H54 (cell line): Measurements from ENCODE around the gene MYL6B.

Source experiments
- DNase-seq: peaks from one replicate; pipeline ENCODE4 v3.0.0; 2011; ENCODE audit warnings: low spot score, mixed read lengths; ENCODE audit not compliant: insufficient read length
- FAIRE-seq: peaks from 3 replicates; lab custom pipeline; 2011; peaks lifted over from hg19 to GRCh38; lab: Jason Lieb, UNC
- POLR2A ChIP-seq: IDR thresholded peaks from 2 replicates; pipeline ENCODE4 v1.6.1; 2011; ENCODE audit warnings: low read depth, mild to moderate bottlenecking, low read length

MYL6B gene

GRCh38 chr12:56117778-56118687 is 34.4 kb upstream of the MYL6B start, which contains the start of gene ZC3H10:
ZC3H10 (plus strand) TSS chr12:56118266; CDS start chr12:56120563, 2,297 bp downstream.
- peak; percentile 96 for FAIRE-seq
- DNase-seq: peak; percentile 76
- peak; percentile 97 for TF ChIP-seq POLR2A

GRCh38 chr12:56118688-56119357 is 33.6 kb upstream of the MYL6B start:
- DNase-seq (no peak), FAIRE-seq (no peak)
- no peak for TF ChIP-seq POLR2A

GRCh38 chr12:56119361-56119796 is 33.0 kb upstream of the MYL6B start:
- TF ChIP-seq POLR2A: no peak
- no peak for FAIRE-seq
- peak; percentile 61 for DNase-seq

- no peak for TF ChIP-seq POLR2A
- no peak for DNase-seq
- FAIRE-seq: no peak
Observed at GRCh38 chr12:56120158-56120846, 32.1 kb upstream of the MYL6B start.

GRCh38 chr12:56121204-56121870 is 31.1 kb upstream of the MYL6B start:
- FAIRE-seq: no peak
- TF ChIP-seq POLR2A: no peak
- no peak for DNase-seq

- no peak for TF ChIP-seq POLR2A
- no peak for DNase-seq
- FAIRE-seq: no peak
Observed at GRCh38 chr12:56122637-56123036, 29.8 kb upstream of the MYL6B start.

- DNase-seq (no peak), FAIRE-seq (no peak)
Observed at GRCh38 chr12:56124133-56124532, 28.3 kb upstream of the MYL6B start.

GRCh38 chr12:56126732-56127239 is 25.6 kb upstream of the MYL6B start:
- FAIRE-seq: no peak
- DNase-seq: no peak
- no peak for TF ChIP-seq POLR2A

More at GRCh38 chr12:56124133-56124532, 28.3 kb upstream of the MYL6B start:
- TF ChIP-seq POLR2A: no peak

- DNase-seq: no peak
- no peak for FAIRE-seq
Observed at GRCh38 chr12:56127485-56127887, 24.9 kb upstream of the MYL6B start.

GRCh38 chr12:56127888-56128669 is 24.3 kb upstream of the MYL6B start, which contains the start of gene ESYT1:
ESYT1 (plus strand) TSS chr12:56128267; CDS start chr12:56128320, 53 bp downstream.
- peak; percentile 91 for FAIRE-seq
- TF ChIP-seq POLR2A: peak; percentile 80
- peak; percentile 93 for DNase-seq

More at GRCh38 chr12:56127485-56127887, 24.9 kb upstream of the MYL6B start:
- TF ChIP-seq POLR2A: no peak

GRCh38 chr12:56128670-56129205 is 23.6 kb upstream of the MYL6B start:
- no peak for FAIRE-seq
- no peak for TF ChIP-seq POLR2A
- no peak for DNase-seq

GRCh38 chr12:56129206-56129941 is 23.0 kb upstream of the MYL6B start:
- DNase-seq (no peak), FAIRE-seq (no peak)
- TF ChIP-seq POLR2A: peak; percentile 66
